HepG2 (cell line): ENCODE data around the gene FAM222B. TPM values are rescaled to one million over a fixed set of nuclear protein-coding genes. Genes with fewer than 3 reads are reported as not detected.

Source experiments
- ATAC-seq: fragments of 200-7000 bp; cut with Tn5 transposase; 3 replicates; pipeline ENCODE4 v1.9.1; 2020; ENCODE audit warnings: mild to moderate bottlenecking, moderate library complexity
- BruUV-seq: library from RNA; stranded (reverse); fragments of 400-500 nt; replicated peaks from 2 replicates; lab custom pipeline; 2021; lab: Mats Ljungman, UMichigan
- CTCF ChIA-PET: fragments of 300-600 bp; formaldehyde crosslinking; extraction: SDS; loops from one replicate; lab custom pipeline; 2021; ENCODE audit warnings: low total read pairs, inconsistent platforms, low intra/inter-chr PET ratio; lab: Yijun Ruan, JAX
- POLR2A ChIA-PET: fragments of 350-600 bp; sonication (Branson Sonifier 250); formaldehyde crosslinking; loops from one replicate; lab custom pipeline; 2020; ENCODE audit warnings: antibody characterized with exemption, inconsistent platforms; lab: Yijun Ruan, JAX
- DNase-seq: peaks from one replicate; pipeline ENCODE4 v3.0.0-alpha.2; 2015; ENCODE audit warnings: low spot score
- FAIRE-seq: peaks from 3 replicates; lab custom pipeline; 2011; peaks lifted over from hg19 to GRCh38; lab: Jason Lieb, UNC
- H2AFZ ChIP-seq: one replicate; pipeline ENCODE4 v1.6.1; 2011; ENCODE audit warnings: low read length, inconsistent platforms
- H3K27ac ChIP-seq: fragments of 300-600 bp; 3 replicates; pipeline ENCODE4 v1.8.0; 2011; ENCODE audit warnings: mixed run types, mild to moderate bottlenecking, mixed read lengths, low read length, inconsistent platforms; ENCODE audit not compliant: insufficient read depth; ENCODE audit errors: extremely low read length
- H3K27me3 ChIP-seq, 2 experiments: fragments of 200-600 bp in 1 of 2; 2 replicates in 1 of 2; 3 replicates in 1 of 2; pipeline versions ENCODE4 v1.6.0 to v1.8.0; 2011; ENCODE audit warnings: low read length in 2 of 2, mild to moderate bottlenecking in 2 of 2, moderate library complexity in 2 of 2, inconsistent platforms in 1 of 2; ENCODE audit not compliant: insufficient read depth in 2 of 2, control insufficient read depth in 1 of 2
- H3K36me3 ChIP-seq, 2 experiments: fragments of 200-600 bp in 1 of 2; replicated peaks in 1 of 2; 2 replicates in 1 of 2; 3 replicates in 1 of 2; pipeline versions ENCODE4 v1.5.1 to v1.8.0; 2011; ENCODE audit warnings: low read length in 2 of 2, inconsistent platforms in 1 of 2; ENCODE audit not compliant: insufficient read depth in 2 of 2, control insufficient read depth in 1 of 2
- H3K4me1 ChIP-seq: 2 replicates; pipeline ENCODE4 v1.5.1; 2012; ENCODE audit warnings: low read length, inconsistent platforms; ENCODE audit not compliant: insufficient read depth
- H3K4me2 ChIP-seq: 2 replicates; pipeline ENCODE4 v1.6.0; 2011; ENCODE audit warnings: low read depth, low read length, inconsistent platforms
- H3K4me3 ChIP-seq, 3 experiments: fragments of 200-600 bp in 1 of 3; sonication (generic), shearing (Covaris generic) in 1 of 3; replicated peaks in 1 of 3; 2 replicates each; pipeline ENCODE4 v1.5.1; 2011 to 2016; ENCODE audit warnings: low read length in 3 of 3, inconsistent platforms in 2 of 3, low read depth in 2 of 3, mild to moderate bottlenecking in 2 of 3, control low read depth in 1 of 3, mixed read lengths in 1 of 3; ENCODE audit not compliant: insufficient read depth in 1 of 3
- H3K79me2 ChIP-seq: one replicate; pipeline ENCODE4 v1.6.1; 2011; ENCODE audit warnings: low read length, inconsistent platforms; ENCODE audit not compliant: insufficient read depth
- H3K9ac ChIP-seq: 2 replicates; pipeline ENCODE4 v1.6.0; 2011; ENCODE audit warnings: mild to moderate bottlenecking, low read depth, low read length, inconsistent platforms; ENCODE audit not compliant: insufficient read depth
- H3K9me3 ChIP-seq: 2 replicates; pipeline ENCODE4 v1.5.1; 2012; ENCODE audit warnings: mild to moderate bottlenecking, low read length
- H4K20me1 ChIP-seq: 2 replicates; pipeline ENCODE4 v1.6.0; 2011; ENCODE audit warnings: inconsistent platforms, mild to moderate bottlenecking, low read length, moderate library complexity; ENCODE audit not compliant: insufficient read depth
- AGO2 ChIP-seq: fragments of 200-400 bp; formaldehyde crosslinking; optimal IDR thresholded peaks from 2 replicates; pipeline ENCODE3; 2017; ENCODE audit warnings: mild to moderate bottlenecking, low read depth, low read length, moderate library complexity
- ATRX ChIP-seq: sonication (generic); formaldehyde crosslinking; IDR thresholded peaks from 2 replicates; pipeline ENCODE4 v1.4.0; 2020; ENCODE audit warnings: missing genetic modification reagents, borderline replicate concordance
- GZF1 ChIP-seq: sonication (generic); formaldehyde crosslinking; IDR thresholded peaks from 2 replicates; pipeline ENCODE4 v1.5.1; 2020; ENCODE audit warnings: mild to moderate bottlenecking, missing genetic modification reagents
- HNRNPL ChIP-seq: fragments of 200-400 bp; formaldehyde crosslinking; IDR thresholded peaks from 2 replicates; pipeline ENCODE4 v1.6.1; 2017; ENCODE audit warnings: mild to moderate bottlenecking, low read depth, low read length
- MLLT10 ChIP-seq: sonication (generic); formaldehyde crosslinking; IDR thresholded peaks from 2 replicates; pipeline ENCODE4 v1.4.0; 2020; ENCODE audit warnings: missing genetic modification reagents
- NR2C2 ChIP-seq: sonication (generic); formaldehyde crosslinking; IDR thresholded peaks from 2 replicates; pipeline ENCODE4 v1.4.0; 2020; ENCODE audit warnings: missing genetic modification reagents, mild to moderate bottlenecking, moderate library complexity, borderline replicate concordance
- PPARG ChIP-seq: conservative IDR thresholded peaks from 2 replicates; pipeline ENCODE4 v1.6.1; 2016; ENCODE audit warnings: missing biosample characterization, missing genetic modification reagents
- RNF2 ChIP-seq: fragments of 450-650 bp; conservative IDR thresholded peaks from 2 replicates; pipeline ENCODE4 v1.6.1; 2016; ENCODE audit warnings: low read depth
- ZBTB25 ChIP-seq: IDR thresholded peaks from 2 replicates; pipeline ENCODE4 v1.6.1; 2018; ENCODE audit warnings: missing genetic modification reagents
- ZFX ChIP-seq: sonication (generic); formaldehyde crosslinking; IDR thresholded peaks from 2 replicates; pipeline ENCODE4 v1.4.0; 2020; ENCODE audit warnings: mild to moderate bottlenecking, low read depth, missing genetic modification reagents, moderate library complexity
- ZNF235 ChIP-seq: sonication (generic); formaldehyde crosslinking; IDR thresholded peaks from 2 replicates; pipeline ENCODE4 v1.8.1; 2023; ENCODE audit warnings: mild to moderate bottlenecking, missing genetic modification reagents, borderline replicate concordance
- ZNF382 ChIP-seq: sonication (generic); formaldehyde crosslinking; IDR thresholded peaks from 2 replicates; pipeline ENCODE4 v1.5.0; 2020; ENCODE audit warnings: missing genetic modification reagents, mild to moderate bottlenecking, borderline replicate concordance
- ZNF460 ChIP-seq: sonication (generic); formaldehyde crosslinking; IDR thresholded peaks from 2 replicates; pipeline ENCODE4 v1.5.1; 2020; ENCODE audit warnings: missing genetic modification reagents, mild to moderate bottlenecking, borderline replicate concordance
- ZNF598 ChIP-seq: sonication (generic); formaldehyde crosslinking; IDR thresholded peaks from 2 replicates; pipeline ENCODE4 v1.5.1; 2020; ENCODE audit warnings: mild to moderate bottlenecking, missing genetic modification reagents, borderline replicate concordance
- ZNF75D ChIP-seq: sonication (generic); formaldehyde crosslinking; IDR thresholded peaks from 2 replicates; pipeline ENCODE4 v1.8.1; 2023; ENCODE audit warnings: missing genetic modification reagents, mild to moderate bottlenecking, borderline replicate concordance
- ZNF788 ChIP-seq: sonication (generic); formaldehyde crosslinking; IDR thresholded peaks from 2 replicates; pipeline ENCODE4 v1.5.0; 2020; ENCODE audit warnings: mild to moderate bottlenecking, missing genetic modification reagents, borderline replicate concordance
- ZNF841 ChIP-seq: sonication (generic); formaldehyde crosslinking; IDR thresholded peaks from 2 replicates; pipeline ENCODE4 v1.8.1; 2023; ENCODE audit warnings: missing genetic modification reagents, borderline replicate concordance
- WGBS: methylation state at CpG from one replicate; pipeline ENCODE4 v1.1.6; 2017; ENCODE audit warnings: low lambda C conversion rate; 5-methylcytosine and 5-hydroxymethylcytosine counted together
- in situ Hi-C: cut with HindIII; loops from 2 replicates; pipeline ENCODE4 v1.10.0; 2017; ENCODE audit warnings: low pct_unique_long_range_greater_than_20kb; ENCODE audit not compliant: extremely low pct_ligation_motif_present
- intact Hi-C: fragments of 100-400 bp; cut with micrococcal nuclease; formaldehyde crosslinking; loops from one replicate; pipeline ENCODE4 v1.10.0; 2022; ENCODE audit not compliant: unreplicated experiment
- polyA plus RNA-seq, 8 experiments: library from polyadenylated mRNA; depleted of rRNA in 3 of 8; stranded (reverse) in 7 of 8; unstranded in 1 of 8; fragments of >200 nt; fragmentation: Illumina TruSeq in 4 of 8; extraction: Trizol in 4 of 8; gene quantifications; 2 replicates each; pipeline versions ENCODE4 v1.2.1 to v1.2.3, GENCODE V29; 2011 to 2016; ENCODE audit warnings: low read depth in 4 of 8, missing spikeins in 1 of 8, mixed read lengths in 1 of 8; ENCODE audit not compliant: insufficient read depth in 1 of 8
- total RNA-seq, 5 experiments: library from RNA; depleted of rRNA; stranded (reverse); fragments of >200 nt; fragmentation: Illumina TruSeq; extraction: Trizol; gene quantifications; 2 replicates each; pipeline ENCODE4 v1.2.3, GENCODE V29; 2016; ENCODE audit warnings: low read depth in 1 of 5

Gene FAM222B
- total and polyA plus RNA-seq, 2 of the 13 experiments (the other 11 are each of a cell fraction or from before 2014, with no cell fraction given) = 3.5 to 7.3 TPM

- POLR2A ChIA-PET = interaction anchor here (12.3 kb wide), 1 partner anchor 20 kb away, joined by 590 read pairs; the partner anchor contains the start of genes NEK8 and TLCD1
- Histone ChIP-seq H3K27ac (peak overlapping the region; percentile 95), H3K27me3 (no peaks in the 10 kb centered on the region; a peak in 1 of 5 replicates), H3K9ac (no peak overlapping the region), H3K79me2 (peaks cover 33% of the 10 kb centered on the region), H3K4me3 (0 out of 6 replicates have a peak overlapping the region, but pooled peaks of 1 of the 3 experiments have one; percentile 93), H3K9me3 (no peaks in the 10 kb centered on the region)
- no TSS peak for BruUV-seq
- no peak for ATAC-seq
- DNase-seq = no peak
- TF ChIP-seq HNRNPL = peak; percentile 97
- peak; percentile 24 for TF ChIP-seq AGO2
- TF ChIP-seq ZNF382 = no peak
- TF ChIP-seq, all 625 proteins: peak for 2
- H4K20me1 ChIP-seq = peaks cover 52% of the 10 kb centered on the region
- no peak for FAIRE-seq
- WGBS = 95% methylated on average over 4 of the region's 7 CpGs
- H3K36me3 ChIP-seq = peaks cover 36 to 43% of the 10 kb centered on the region in 2 experiments
- in situ Hi-C loops (loop anchor here (25.0 kb wide), 1 partner anchor 365 kb away; no protein-coding TSS in a partner anchor), intact Hi-C loops (no loop called here)
- H3K4me1 ChIP-seq = peaks cover 60% of the 10 kb centered on the region
- H3K4me2 ChIP-seq = no peak overlapping the region; the same call in 1 of the 2 replicates
- no peak overlapping the region for H2AFZ ChIP-seq
- CTCF ChIA-PET = interaction anchor here (1.3 to 1.4 kb wide), 2 partner anchors 20 to 100 kb away, joined by 4 read pairs; no protein-coding TSS in a partner anchor
Measured at GRCh38 chr17:28747051-28747691, 95.4 kb downstream of the FAM222B start.

- Histone ChIP-seq H3K27ac (peak overlapping the region; percentile 95), H3K4me3 (peak overlapping the region in 1 of 3 experiments; percentile 93; a peak in 1 of 6 replicates), H4K20me1 (peaks cover 52% of the 10 kb centered on the region), H3K9me3 (no peaks in the 10 kb centered on the region), H2AFZ (no peak overlapping the region), H3K9ac (peak overlapping the region; percentile 98; the same call in 1 of the 2 replicates), H3K27me3 (no peaks in the 10 kb centered on the region; a peak in 1 of 5 replicates), H3K4me1 (peaks cover 65% of the 10 kb centered on the region), H3K4me2 (peak overlapping the region; percentile 98), H3K79me2 (peaks cover 33% of the 10 kb centered on the region), H3K36me3 (peaks cover 35 to 43% of the 10 kb centered on the region in 2 experiments)
- intact Hi-C loops = no loop called here
- no peak for FAIRE-seq
- WGBS = 50% methylated on average over 1 of the region's 5 CpGs
- no peak for DNase-seq
- CTCF ChIA-PET = interaction anchor here (1.3 to 1.4 kb wide), 2 partner anchors 20 to 100 kb away, joined by 4 read pairs; no protein-coding TSS in a partner anchor
- POLR2A ChIA-PET = interaction anchor here (2.3 to 12.3 kb wide), 3 partner anchors 19 to 162 kb away, joined by 7 to 590 read pairs (median 92); partner anchors contain the start of genes NEK8, RPL23A and TLCD1
- ATAC-seq = no peak
- in situ Hi-C loops = loop anchor here (25.0 kb wide), 1 partner anchor 366 kb away; no protein-coding TSS in a partner anchor
- BruUV-seq = no TSS peak
- TF ChIP-seq ZNF598 = no peak
- no peak for TF ChIP-seq RNF2
- TF ChIP-seq GZF1 (CRISPR knock-in tag) = no peak
- TF ChIP-seq ZNF788 (CRISPR knock-in tag) = no peak
- no peak for TF ChIP-seq ZBTB25
- TF ChIP-seq PPARG = 0 out of 2 replicates have a peak, but pooled peaks have one; percentile 24
- no peak for TF ChIP-seq NR2C2
- no peak for TF ChIP-seq ZNF460 (CRISPR knock-in tag)
- TF ChIP-seq ZFX (CRISPR knock-in tag) = no peak
- TF ChIP-seq ZNF235 (CRISPR knock-in tag) = no peak
- no peak for TF ChIP-seq MLLT10 (CRISPR knock-in tag)
- TF ChIP-seq ZNF75D (CRISPR knock-in tag) = no peak
- no peak for TF ChIP-seq ATRX (CRISPR knock-in tag)
- no peak for TF ChIP-seq ZNF841 (CRISPR knock-in tag)
Measured at GRCh38 chr17:28746611-28747050, 96.0 kb downstream of the FAM222B start.
